MM.1S (cell line): ENCODE data around the gene TTYH2.

Experiments used
- DNase-seq: peaks from one replicate; pipeline ENCODE4 v3.0.0-alpha.2; 2015
- H2AFZ ChIP-seq: fragments of 300-600 bp; sonication (generic); 2 replicates; pipeline ENCODE4 v1.6.0; 2016; ENCODE audit warnings: antibody characterized with exemption, low read length
- H3F3A ChIP-seq: fragments of 300-600 bp; sonication (generic); 2 replicates; pipeline ENCODE4 v1.6.1; 2016; ENCODE audit warnings: mild to moderate bottlenecking, antibody characterized with exemption, low read length, moderate library complexity, mixed read lengths; ENCODE audit not compliant: insufficient read depth
- H3K27ac ChIP-seq: fragments of 300-600 bp; sonication (generic); 2 replicates; pipeline ENCODE4 v1.5.1; 2016; ENCODE audit warnings: mild to moderate bottlenecking, low read length
- H3K27me3 ChIP-seq: fragments of 300-600 bp; sonication (generic); replicated peaks from 2 replicates; pipeline ENCODE4 v1.6.0; 2016; ENCODE audit warnings: low read length; ENCODE audit not compliant: insufficient read depth
- H3K36me3 ChIP-seq: fragments of 300-600 bp; sonication (generic); replicated peaks from 2 replicates; pipeline ENCODE4 v1.6.1; 2016; ENCODE audit warnings: mild to moderate bottlenecking, low read length, mixed read lengths; ENCODE audit not compliant: insufficient read depth
- H3K4me1 ChIP-seq: fragments of 300-600 bp; sonication (generic); 2 replicates; pipeline ENCODE4 v1.6.1; 2016; ENCODE audit warnings: low read length, mixed read lengths
- H3K4me2 ChIP-seq: fragments of 300-600 bp; sonication (generic); 2 replicates; pipeline ENCODE4 v1.6.0; 2016; ENCODE audit warnings: low read depth, low read length
- H3K4me3 ChIP-seq: fragments of 300-600 bp; sonication (generic); 2 replicates; pipeline ENCODE4 v1.5.1; 2016; ENCODE audit warnings: low read length, mixed read lengths
- H3K79me2 ChIP-seq: fragments of 300-600 bp; sonication (generic); 2 replicates; pipeline ENCODE4 v1.6.1; 2016; ENCODE audit warnings: mixed run types, low read length, mixed read lengths
- H3K9ac ChIP-seq: fragments of 300-600 bp; sonication (generic); 2 replicates; pipeline ENCODE4 v1.6.1; 2016; ENCODE audit warnings: low read length, mixed read lengths
- H3K9me2 ChIP-seq: fragments of 300-600 bp; sonication (generic); replicated peaks from 2 replicates; pipeline ENCODE4 v1.6.1; 2016; ENCODE audit warnings: mild to moderate bottlenecking, low read length, mixed read lengths; ENCODE audit not compliant: insufficient read depth
- H3K9me3 ChIP-seq: fragments of 300-600 bp; sonication (generic); replicated peaks from 2 replicates; pipeline ENCODE4 v1.6.1; 2016; ENCODE audit warnings: mild to moderate bottlenecking, low read length, mixed read lengths; ENCODE audit not compliant: insufficient read depth
- H4K20me1 ChIP-seq: fragments of 300-600 bp; sonication (generic); 2 replicates; pipeline ENCODE4 v1.6.1; 2016; ENCODE audit warnings: mild to moderate bottlenecking, low read length, moderate library complexity, mixed read lengths; ENCODE audit not compliant: insufficient read depth
- CTCF ChIP-seq: fragments of 300-600 bp; sonication (generic); IDR thresholded peaks from 2 replicates; pipeline ENCODE4 v1.5.1; 2016; ENCODE audit warnings: antibody characterized with exemption, low read length, mixed read lengths
- EZH2 ChIP-seq: fragments of 300-600 bp; sonication (generic); optimal IDR thresholded peaks from 2 replicates; pipeline ENCODE3; 2017; ENCODE audit warnings: low read depth, mild to moderate bottlenecking, antibody characterized with exemption, low read length, mixed read lengths
- EZH2phosphoT487 ChIP-seq: fragments of 300-600 bp; sonication (generic); IDR thresholded peaks from 2 replicates; pipeline ENCODE4 v1.6.1; 2018; ENCODE audit warnings: antibody characterized with exemption, low read length

TTYH2 gene

GRCh38 chr17:74257311-74257710 is 43.9 kb downstream of the TTYH2 start:
- Histone ChIP-seq H2AFZ (no peak overlapping the region), H3K79me2 (no peaks in the 10 kb centered on the region), H3K9ac (no peak overlapping the region), H4K20me1 (no peaks in the 10 kb centered on the region), H3K4me3 (no peak overlapping the region), H3K4me1 (no peaks in the 10 kb centered on the region), H3K9me2 (no peaks in the 10 kb centered on the region), H3K36me3 (no peaks in the 10 kb centered on the region), H3K27me3 (peaks cover 87% of the 10 kb centered on the region), H3K9me3 (no peaks in the 10 kb centered on the region), H3K4me2 (no peak overlapping the region), H3F3A (no peaks in the 10 kb centered on the region), H3K27ac (no peak overlapping the region)
- TF ChIP-seq EZH2phosphoT487, result no peak
- no peak for TF ChIP-seq CTCF
- TF ChIP-seq EZH2, result no peak
- DNase-seq, result no peak

- Histone ChIP-seq H3K4me3 (no peak overlapping the region), H3K9ac (no peak overlapping the region), H3K4me1 (no peaks in the 10 kb centered on the region), H3K4me2 (no peak overlapping the region), H3K36me3 (no peaks in the 10 kb centered on the region), H2AFZ (no peak overlapping the region), H3K9me3 (no peaks in the 10 kb centered on the region), H3K27ac (no peak overlapping the region), H3K27me3 (peaks cover 80% of the 10 kb centered on the region), H3F3A (no peaks in the 10 kb centered on the region), H3K79me2 (no peaks in the 10 kb centered on the region), H4K20me1 (no peaks in the 10 kb centered on the region), H3K9me2 (no peaks in the 10 kb centered on the region)
- TF ChIP-seq EZH2phosphoT487, result no peak
- no peak for TF ChIP-seq EZH2
- TF ChIP-seq CTCF, result no peak
- DNase-seq, result no peak
These were observed 46.5 kb downstream of the TTYH2 start for GRCh38 chr17:74259667-74260524.

- peaks cover 83% of the 10 kb centered on the region for H3K27me3 ChIP-seq
- H3K9me2 ChIP-seq, result no peaks in the 10 kb centered on the region
- H3K4me1 ChIP-seq, result no peaks in the 10 kb centered on the region
- no peaks in the 10 kb centered on the region for H3F3A ChIP-seq
- H3K4me3 ChIP-seq, result no peak overlapping the region
- H4K20me1 ChIP-seq, result no peaks in the 10 kb centered on the region
- H3K4me2 ChIP-seq, result no peak overlapping the region
- TF ChIP-seq CTCF, result no peak
- no peak for TF ChIP-seq EZH2phosphoT487
- TF ChIP-seq EZH2, result no peak
- H3K9ac ChIP-seq, result no peak overlapping the region
- H3K27ac ChIP-seq, result no peak overlapping the region
- no peaks in the 10 kb centered on the region for H3K9me3 ChIP-seq
- no peak overlapping the region for H2AFZ ChIP-seq
- H3K36me3 ChIP-seq, result no peaks in the 10 kb centered on the region
- H3K79me2 ChIP-seq, result no peaks in the 10 kb centered on the region
- no peak for DNase-seq
These were observed 47.1 kb downstream of the TTYH2 start for GRCh38 chr17:74260525-74260850.
